T47D (cell line): Measurements from ENCODE around the gene HOXD9.

Source experiments
- DNase-seq, 2 experiments: peaks; one replicate each; pipeline versions ENCODE4 v3.0.0 to v3.0.0-alpha.2; 2011 to 2012; ENCODE audit warnings: low read depth in 1 of 2, low spot score in 1 of 2
- JUND ChIP-seq: IDR thresholded peaks from 2 replicates; pipeline ENCODE4 v1.6.1; 2012; ENCODE audit warnings: low read depth
- in situ Hi-C: cut with HindIII; loops from 2 replicates; pipeline ENCODE4 v1.10.0; 2016; ENCODE audit warnings: low sequenced_read_pairs, low pct_unique_long_range_greater_than_20kb

HOXD9 gene

GRCh38 chr2:176114120-176114929 is 8.2 kb upstream of the HOXD9 start:
- no peak for TF ChIP-seq JUND
- in situ Hi-C loops: no loop called here
- DNase-seq: no peak

- no peak for DNase-seq
- in situ Hi-C loops: no loop called here
Measured at GRCh38 chr2:176114930-176115625, 7.4 kb upstream of the HOXD9 start.

GRCh38 chr2:176115883-176116813 is 6.4 kb upstream of the HOXD9 start, which contains the start of gene HOXD10:
Gene HOXD10, plus strand, starts transcription at chr2:176116778. Its CDS starts 56 bp downstream, at chr2:176116834.
- in situ Hi-C loops: no loop called here
- DNase-seq: no peak

More at GRCh38 chr2:176114930-176115625, 7.4 kb upstream of the HOXD9 start:
- TF ChIP-seq JUND: no peak

GRCh38 chr2:176117162-176117822 is 5.2 kb upstream of the HOXD9 start:
- no peak for TF ChIP-seq JUND
- no peak for DNase-seq
- in situ Hi-C loops: no loop called here

More at GRCh38 chr2:176115883-176116813, 6.4 kb upstream of the HOXD9 start, which contains the start of gene HOXD10:
- TF ChIP-seq JUND: no peak

GRCh38 chr2:176117823-176118371 is 4.6 kb upstream of the HOXD9 start:
- no peak for TF ChIP-seq JUND
- no peak for DNase-seq
- in situ Hi-C loops: no loop called here

- DNase-seq: peak; percentile 77 to 81
- no peak for TF ChIP-seq JUND
- in situ Hi-C loops: no loop called here
Measured at GRCh38 chr2:176118601-176119339, 3.7 kb upstream of the HOXD9 start.

- TF ChIP-seq JUND: no peak
- DNase-seq: no peak
- in situ Hi-C loops: no loop called here
Measured at GRCh38 chr2:176120364-176121189, 1.9 kb upstream of the HOXD9 start.

GRCh38 chr2:176121190-176122051 is 1.1 kb upstream of the HOXD9 start:
- no peak for TF ChIP-seq JUND
- no peak for DNase-seq
- in situ Hi-C loops: no loop called here

- no peak for DNase-seq
- in situ Hi-C loops: no loop called here
- no peak for TF ChIP-seq JUND
Measured at GRCh38 chr2:176122052-176122682, 352 bp upstream of the HOXD9 start.
